IgD-negative memory B cell (primary cell): ENCODE results near the gene MLXIPL. TPM values are rescaled to one million over a fixed set of nuclear protein-coding genes. Genes with fewer than 3 reads are reported as not detected.
"Not testable (repeated sequence)": the region's sequence is repeated elsewhere in the genome, so short reads cannot be mapped to it uniquely, and the experiment has no call there.

Source experiments
- H3K27ac Mint-ChIP-seq, 3 donors: one replicate each; pipeline ENCODE4 v1.8.0; 2020 to 2022; ENCODE audit warnings: mild to moderate bottlenecking in 3 of 3, mixed read lengths in 3 of 3, moderate library complexity in 1 of 3
- H3K27me3 Mint-ChIP-seq: one replicate; pipeline ENCODE4 v1.8.0; 2021; ENCODE audit warnings: mixed read lengths
- H3K36me3 Mint-ChIP-seq: one replicate; pipeline ENCODE4 v1.8.0; 2020; ENCODE audit warnings: mild to moderate bottlenecking, mixed read lengths
- H3K4me1 Mint-ChIP-seq, 3 donors: one replicate each; pipeline ENCODE4 v1.8.0; 2020 to 2022; ENCODE audit warnings: mixed read lengths in 3 of 3, mild to moderate bottlenecking in 1 of 3
- H3K4me3 Mint-ChIP-seq, 4 donors: one replicate each; pipeline ENCODE4 v1.8.0; 2020 to 2022; ENCODE audit warnings: mild to moderate bottlenecking in 4 of 4, mixed read lengths in 4 of 4, moderate library complexity in 3 of 4
- H3K9me3 Mint-ChIP-seq, 3 donors: one replicate each; pipeline ENCODE4 v1.8.0; 2020 to 2021; ENCODE audit warnings: mixed read lengths in 3 of 3, mild to moderate bottlenecking in 1 of 3
- polyA plus RNA-seq: library from polyadenylated mRNA; unstranded; fragments of 300-500 nt; fragmentation: Illumina TruSeq; gene quantifications from one replicate; pipeline ENCODE4 v1.2.3, GENCODE V29; 2021

The MLXIPL gene
- polyA plus RNA-seq, 1 donor from 2014 or later = not detected

DNA sequence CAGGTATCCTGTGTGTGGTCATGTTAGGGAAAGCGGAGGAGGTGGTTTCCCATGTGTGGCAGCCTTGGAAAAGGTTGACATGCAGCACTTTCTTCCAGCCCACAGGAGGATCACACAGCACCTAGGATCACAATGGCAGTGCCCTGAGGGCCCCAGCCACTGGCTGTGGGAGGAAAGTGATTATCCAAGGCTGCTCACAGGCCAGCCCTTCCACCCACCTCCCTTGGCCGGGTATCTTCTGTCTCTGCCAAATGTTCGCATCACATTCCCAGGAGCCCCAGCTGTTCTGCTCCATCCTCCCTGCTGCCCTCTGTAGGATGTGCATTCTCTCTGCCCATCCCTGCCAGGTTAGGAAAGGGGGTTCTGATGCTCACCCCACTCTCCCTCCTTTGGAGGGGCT lies 2.5 kb upstream of the MLXIPL start:
- Mint-ChIP-seq H3K27me3 (peaks cover 28% of the 10 kb centered on the region), H3K9me3 (peaks cover 0 to 2% (median 0%) of the 10 kb centered on the region in 3 donors), H3K36me3 (peaks cover 2% of the 10 kb centered on the region), H3K4me3 (peak overlapping the region in 1 of 4 donors; percentile 49), H3K4me1 (peaks cover 0 to 7% (median 0%) of the 10 kb centered on the region in 3 donors), H3K27ac (no peak overlapping the region)

DNA sequence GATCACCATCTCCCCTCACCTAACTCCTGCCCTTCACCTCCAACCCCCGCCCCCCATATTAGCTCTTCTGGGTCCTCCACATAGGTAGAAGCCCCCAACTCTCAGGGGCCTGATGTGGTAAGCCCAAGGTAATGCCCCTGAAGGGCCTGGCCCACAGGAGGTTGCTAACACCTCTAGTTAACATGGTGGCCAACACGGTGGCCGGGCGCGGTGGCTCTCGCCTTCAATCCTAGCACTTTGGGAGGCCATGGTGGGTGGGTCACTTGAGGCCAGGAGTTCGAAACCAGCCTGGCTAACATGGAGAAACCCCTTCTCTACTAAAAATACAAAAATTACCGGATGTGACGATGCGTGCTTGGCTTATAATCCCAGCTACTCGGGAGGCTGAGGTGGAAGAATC lies 954 bp upstream of the MLXIPL start:
- H3K4me1 Mint-ChIP-seq = peaks cover 0 to 7% (median 0%) of the 10 kb centered on the region in 3 donors
- peaks cover 2% of the 10 kb centered on the region for H3K36me3 Mint-ChIP-seq
- H3K4me3 Mint-ChIP-seq = peak overlapping the region in 1 of 4 donors; percentile 37
- H3K27ac Mint-ChIP-seq = peak overlapping the region in 1 of 3 donors; percentile 35
- peaks cover 28% of the 10 kb centered on the region for H3K27me3 Mint-ChIP-seq
- H3K9me3 Mint-ChIP-seq = peaks cover 0 to 2% (median 0%) of the 10 kb centered on the region in 3 donors

DNA sequence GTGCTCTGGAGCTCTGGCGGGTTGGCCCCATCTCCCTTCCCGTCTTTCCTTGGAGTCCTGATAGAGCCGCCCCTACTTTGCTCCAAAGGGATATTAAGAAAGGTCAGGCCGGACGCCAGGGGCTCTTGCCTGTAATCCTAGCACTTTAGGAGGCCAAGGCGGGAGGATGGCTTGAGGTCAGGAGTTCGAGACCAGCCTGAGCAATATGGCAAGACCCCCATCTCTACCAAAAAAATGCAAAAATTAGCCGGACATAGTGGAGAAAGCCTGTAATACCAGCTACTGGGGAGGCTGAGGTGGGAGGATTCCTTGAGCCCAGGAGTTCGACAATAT lies 313 bp upstream of the MLXIPL start:
- H3K27ac Mint-ChIP-seq = no peak overlapping the region
- H3K9me3 Mint-ChIP-seq = peaks cover 0 to 2% (median 0%) of the 10 kb centered on the region in 3 donors
- peaks cover 2% of the 10 kb centered on the region for H3K36me3 Mint-ChIP-seq
- peaks cover 0 to 7% (median 0%) of the 10 kb centered on the region in 3 donors for H3K4me1 Mint-ChIP-seq
- H3K27me3 Mint-ChIP-seq = peaks cover 32% of the 10 kb centered on the region
- peak overlapping the region in 2 of 4 donors; percentile 17 to 37 for H3K4me3 Mint-ChIP-seq

DNA sequence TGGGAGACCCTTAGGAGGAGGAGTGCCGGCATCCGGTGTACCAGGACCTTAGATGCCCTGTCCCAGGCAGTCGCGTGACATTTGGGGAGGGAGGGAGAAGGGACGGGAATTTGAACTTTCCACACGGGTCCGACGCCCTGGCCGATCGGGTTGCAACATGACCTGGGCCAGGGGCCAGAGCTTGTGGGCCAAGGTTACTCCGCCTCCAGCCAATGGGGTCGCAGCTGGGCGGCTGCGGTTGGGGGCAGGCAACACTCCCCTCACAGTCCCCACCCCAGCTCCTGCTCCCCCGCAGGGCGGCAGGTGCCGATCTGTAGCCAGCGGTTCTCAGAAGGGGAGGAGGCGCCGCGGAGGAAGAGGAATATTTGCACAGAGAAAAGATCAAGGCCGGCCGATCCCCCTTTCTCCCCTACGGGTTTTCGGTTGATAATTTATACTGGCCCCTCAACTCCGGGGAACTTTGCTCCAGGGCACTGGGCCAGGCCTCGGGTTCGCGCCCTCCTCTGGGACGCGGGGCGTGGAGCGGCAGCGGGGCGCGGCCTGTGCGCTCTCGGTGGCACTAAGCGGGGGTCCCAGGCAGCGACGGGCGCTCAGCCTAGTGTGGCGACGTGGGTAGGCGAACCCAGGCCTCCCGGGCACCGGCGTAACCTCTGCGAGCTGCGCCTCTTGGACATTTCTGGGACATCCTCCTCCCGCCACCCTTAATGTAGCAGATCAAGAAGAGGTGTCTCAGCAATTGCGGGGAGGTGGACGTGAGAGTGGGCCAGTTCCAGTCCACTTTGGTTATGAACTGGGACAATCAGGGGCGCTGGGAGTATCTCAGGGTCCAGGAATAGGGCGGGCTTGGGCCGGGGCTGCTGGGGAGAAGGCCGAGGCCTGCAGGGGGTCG lies 1.2 kb downstream of the MLXIPL start:
- Mint-ChIP-seq H3K27me3 (peaks cover 32% of the 10 kb centered on the region), H3K4me3 (peak overlapping the region in 2 of 4 donors; percentile 73 to 75), H3K4me1 (peaks cover 0 to 7% (median 0%) of the 10 kb centered on the region in 3 donors), H3K27ac (peak overlapping the region in 1 of 3 donors; percentile 23), H3K9me3 (peaks cover 0 to 2% (median 0%) of the 10 kb centered on the region in 3 donors), H3K36me3 (peaks cover 2% of the 10 kb centered on the region)

DNA sequence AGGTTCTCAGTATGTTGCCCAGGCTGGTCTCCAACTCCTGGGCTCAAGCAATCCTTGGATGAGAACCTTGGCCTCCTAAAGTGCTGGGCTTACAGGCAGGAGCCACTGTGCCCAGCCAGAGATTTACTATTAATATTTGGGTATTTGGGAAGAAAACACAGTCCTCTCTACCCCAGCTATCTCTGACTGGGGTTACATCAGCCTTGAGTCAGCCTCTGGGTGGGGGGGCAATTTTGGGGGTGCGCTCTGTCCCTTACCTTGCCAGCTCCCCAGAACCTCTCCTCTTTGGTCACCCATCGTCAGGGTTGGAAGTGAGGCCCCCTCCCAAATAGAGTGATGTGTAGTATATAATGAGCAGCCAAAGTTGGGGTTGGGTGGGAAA lies 1.8 kb downstream of the MLXIPL start:
- Mint-ChIP-seq H3K27me3 (peaks cover 29% of the 10 kb centered on the region), H3K27ac (no peak overlapping the region), H3K36me3 (peaks cover 2% of the 10 kb centered on the region), H3K9me3 (peaks cover 0 to 2% (median 0%) of the 10 kb centered on the region in 3 donors), H3K4me1 (peaks cover 0 to 7% (median 0%) of the 10 kb centered on the region in 3 donors), H3K4me3 (no peak overlapping the region)

DNA sequence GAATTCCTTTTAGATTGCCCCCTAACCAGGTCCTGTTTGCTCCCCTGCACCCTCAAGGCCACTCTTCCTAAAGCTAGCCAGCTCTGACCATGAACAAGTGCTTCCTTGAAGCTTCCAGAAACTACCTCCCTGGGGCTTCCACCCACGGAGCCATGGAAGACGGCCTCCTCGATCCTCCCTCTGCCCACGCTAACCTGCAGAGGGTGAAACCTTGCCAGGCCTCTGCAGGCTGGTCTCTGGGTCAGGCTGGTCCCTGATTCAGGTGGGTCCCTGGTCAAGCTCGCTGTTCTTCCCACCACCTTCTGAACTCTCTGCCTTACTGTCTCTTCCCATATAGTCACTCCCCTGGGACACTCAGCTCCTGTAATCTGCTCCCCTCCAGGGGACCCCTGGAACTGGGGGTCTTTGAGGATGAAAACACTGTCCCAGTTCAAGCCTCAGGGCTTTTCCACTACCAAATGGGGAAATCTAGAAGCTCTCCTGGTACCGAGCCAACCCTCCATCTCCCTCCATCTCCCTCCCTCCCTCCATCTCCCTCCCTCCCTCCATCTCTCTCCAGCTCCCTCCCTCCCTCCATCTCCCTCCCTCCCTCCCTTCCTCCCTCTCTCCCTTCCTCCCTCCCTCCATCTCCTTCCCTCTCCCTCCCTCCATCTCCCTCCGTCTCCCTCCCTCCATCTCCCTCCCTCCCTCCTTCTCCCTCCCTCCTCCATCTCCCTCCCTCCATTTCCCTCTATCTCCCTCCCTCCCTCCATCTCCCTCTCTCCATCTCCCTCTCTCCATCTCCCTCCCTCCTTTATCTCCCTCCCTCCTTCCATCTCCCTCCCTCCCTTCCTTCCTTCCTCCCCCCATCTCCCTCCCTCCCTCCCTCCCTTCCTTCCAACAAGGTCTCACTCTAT lies 2.9 kb downstream of the MLXIPL start:
- Mint-ChIP-seq H3K9me3 (peaks cover 0 to 2% (median 0%) of the 10 kb centered on the region in 3 donors), H3K27me3 (peaks cover 29% of the 10 kb centered on the region), H3K4me1 (peaks cover 0 to 7% (median 0%) of the 10 kb centered on the region in 3 donors), H3K27ac (no peak overlapping the region), H3K36me3 (peaks cover 2% of the 10 kb centered on the region), H3K4me3 (no peak overlapping the region)

DNA sequence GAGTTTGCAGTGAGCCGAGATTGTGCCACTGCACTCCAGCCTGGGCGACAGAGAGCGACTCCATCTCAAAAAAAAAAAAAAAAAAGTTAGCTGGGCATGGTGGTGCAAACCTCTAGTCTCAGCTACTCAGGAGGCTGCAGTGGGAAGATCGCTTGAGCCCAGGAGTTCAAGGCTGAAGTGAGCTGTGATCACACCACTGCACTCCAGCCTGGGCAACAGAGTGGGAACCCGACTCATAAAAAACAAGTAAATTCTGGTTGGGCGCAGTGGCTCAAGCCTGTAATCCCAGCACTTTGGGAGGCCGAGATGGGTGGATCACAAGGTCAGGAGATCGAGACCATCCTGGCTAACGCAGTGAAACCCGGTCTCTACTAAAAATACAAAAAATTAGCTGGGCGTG lies 4.9 kb downstream of the MLXIPL start:
- not testable (repeated sequence) for H3K36me3 Mint-ChIP-seq, H3K4me3 Mint-ChIP-seq, H3K4me1 Mint-ChIP-seq, H3K9me3 Mint-ChIP-seq
- H3K27ac Mint-ChIP-seq = peak overlapping the region in 1 of 3 donors; percentile 39
- H3K27me3 Mint-ChIP-seq = peaks cover 26% of the 10 kb centered on the region

DNA sequence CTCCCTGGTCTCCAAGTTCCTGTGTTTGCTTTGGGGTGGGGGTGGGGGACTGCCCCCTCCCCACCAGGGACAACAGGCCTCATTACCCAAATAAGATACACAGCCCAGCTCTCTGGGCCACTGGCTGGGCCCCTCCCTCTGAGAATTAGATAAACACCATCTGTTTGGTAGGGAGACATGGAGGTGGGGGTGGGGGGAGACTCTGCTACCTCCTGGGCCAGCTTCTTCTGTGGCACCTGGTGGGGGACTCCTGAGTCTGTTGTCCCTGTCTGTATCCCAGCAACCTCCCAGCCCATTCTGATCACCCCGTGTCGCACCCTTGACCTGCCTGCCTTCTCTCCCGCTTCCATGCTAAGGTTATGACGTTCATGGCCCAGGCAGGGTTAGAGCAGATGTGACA lies 5.8 kb downstream of the MLXIPL start:
- H3K36me3 Mint-ChIP-seq = no peaks in the 10 kb centered on the region
- H3K4me1 Mint-ChIP-seq = peaks cover 0 to 4% (median 0%) of the 10 kb centered on the region in 3 donors
- H3K9me3 Mint-ChIP-seq = no peaks in the 10 kb centered on the region
- no peak overlapping the region for H3K27ac Mint-ChIP-seq
- H3K4me3 Mint-ChIP-seq = no peak overlapping the region
- peaks cover 29% of the 10 kb centered on the region for H3K27me3 Mint-ChIP-seq

DNA sequence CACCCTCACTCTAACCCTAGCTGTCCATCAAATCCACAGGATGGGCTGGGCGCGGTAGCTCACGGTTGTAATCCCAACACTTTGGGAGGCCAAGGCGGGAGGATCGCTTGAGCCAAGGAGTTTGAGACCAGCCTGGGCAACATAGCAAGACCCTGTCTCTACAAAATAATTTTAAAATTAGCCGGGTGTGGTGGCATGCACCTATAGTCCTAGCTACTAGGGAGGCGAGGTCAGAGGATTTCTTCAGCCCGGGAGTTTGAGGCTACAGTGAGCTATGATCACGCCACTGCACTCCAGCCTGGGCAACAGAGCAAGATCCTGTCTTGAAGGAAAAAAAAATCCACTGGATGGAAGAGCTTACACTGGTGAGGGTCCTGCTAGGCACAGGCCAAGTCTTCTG lies 6.8 kb downstream of the MLXIPL start:
- H3K4me3 Mint-ChIP-seq, H3K27ac Mint-ChIP-seq, H3K36me3 Mint-ChIP-seq, H3K9me3 Mint-ChIP-seq, H3K4me1 Mint-ChIP-seq: not testable (repeated sequence)
- peaks cover 29% of the 10 kb centered on the region for H3K27me3 Mint-ChIP-seq

DNA sequence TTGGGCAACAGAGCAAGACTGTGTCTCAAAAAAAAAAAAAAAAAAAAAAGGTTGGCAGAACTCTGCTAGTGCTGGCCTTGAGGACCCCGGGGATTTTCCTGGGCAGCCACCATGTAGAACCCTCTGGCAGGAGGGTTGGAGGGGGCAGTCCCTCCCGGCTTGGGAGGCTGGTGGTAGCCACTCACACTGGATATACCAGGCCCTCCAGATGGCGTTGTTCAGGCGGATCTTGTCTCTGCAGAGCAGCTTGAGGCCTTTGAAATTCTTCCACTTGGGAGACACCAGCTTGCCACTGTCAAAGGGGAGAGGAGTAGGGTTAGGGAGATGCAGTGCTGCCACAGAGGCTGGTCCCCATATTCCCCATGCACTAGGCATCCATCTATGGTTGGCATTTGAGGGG lies 8.4 kb downstream of the MLXIPL start:
- no peak overlapping the region for H3K27ac Mint-ChIP-seq
- no peaks in the 10 kb centered on the region for H3K9me3 Mint-ChIP-seq
- no peaks in the 10 kb centered on the region for H3K36me3 Mint-ChIP-seq
- H3K4me1 Mint-ChIP-seq = no peaks in the 10 kb centered on the region
- no peak overlapping the region for H3K4me3 Mint-ChIP-seq
- H3K27me3 Mint-ChIP-seq = peaks cover 31% of the 10 kb centered on the region

DNA sequence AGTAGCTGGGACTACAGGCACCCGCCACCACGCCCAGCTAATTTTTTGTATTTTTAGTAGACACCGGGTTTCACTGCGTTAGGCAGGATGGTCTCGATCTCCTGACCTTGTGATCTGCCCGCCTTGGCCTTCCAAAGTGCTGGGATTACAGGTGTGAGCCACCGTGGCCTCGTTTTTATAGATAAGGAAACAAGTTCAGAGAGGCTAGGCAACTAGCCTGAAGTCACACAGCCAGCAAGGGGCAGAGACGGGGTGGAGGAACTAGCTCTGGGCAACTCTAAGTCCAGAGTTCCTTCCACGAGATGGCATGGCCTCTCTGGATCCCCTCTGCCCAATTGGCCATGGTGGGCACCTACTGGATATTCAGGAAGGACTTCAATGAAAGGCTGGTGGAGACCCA lies 9.4 kb downstream of the MLXIPL start:
- not testable (repeated sequence) for H3K4me1 Mint-ChIP-seq, H3K36me3 Mint-ChIP-seq, H3K4me3 Mint-ChIP-seq, H3K9me3 Mint-ChIP-seq, H3K27ac Mint-ChIP-seq
- H3K27me3 Mint-ChIP-seq = peaks cover 34% of the 10 kb centered on the region

DNA sequence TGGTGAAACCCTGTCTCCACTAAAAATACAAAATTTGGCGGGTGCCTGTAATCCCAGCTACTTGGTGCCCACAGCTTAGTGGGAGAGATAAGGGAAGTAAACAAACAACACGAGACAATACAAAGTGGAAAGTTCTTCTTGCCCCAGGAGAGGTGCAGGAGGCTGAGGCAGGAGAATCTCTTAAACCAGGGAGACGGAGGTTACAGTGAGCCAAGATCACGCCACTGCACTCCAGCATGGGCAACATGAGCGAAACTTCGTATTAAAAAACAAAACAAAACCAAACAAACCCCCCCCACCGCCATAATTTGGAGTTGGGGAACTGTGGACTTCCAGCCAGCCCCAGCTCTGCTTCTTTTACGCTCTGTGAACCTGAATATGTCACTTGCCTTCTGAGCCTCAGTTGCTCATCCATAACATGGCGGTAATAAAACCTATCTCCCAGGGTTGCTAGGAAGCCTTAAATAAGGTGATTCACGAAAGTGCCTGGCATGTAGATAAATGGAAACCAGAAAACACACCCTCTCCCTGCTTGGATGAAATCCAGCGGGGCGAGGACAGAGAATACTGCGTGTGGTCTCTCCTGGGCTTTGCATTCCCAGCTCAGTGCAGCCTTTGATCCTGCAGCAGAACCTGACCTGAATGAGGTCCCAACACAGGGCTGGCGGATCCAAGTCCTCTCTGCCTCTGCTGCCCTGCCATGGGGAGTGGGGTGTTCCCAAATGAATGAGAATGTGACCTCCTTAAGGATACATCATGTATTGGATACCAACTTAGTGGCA lies 10.2 kb downstream of the MLXIPL start:
- Mint-ChIP-seq H3K36me3 (no peaks in the 10 kb centered on the region), H3K4me3 (no peak overlapping the region)

DNA sequence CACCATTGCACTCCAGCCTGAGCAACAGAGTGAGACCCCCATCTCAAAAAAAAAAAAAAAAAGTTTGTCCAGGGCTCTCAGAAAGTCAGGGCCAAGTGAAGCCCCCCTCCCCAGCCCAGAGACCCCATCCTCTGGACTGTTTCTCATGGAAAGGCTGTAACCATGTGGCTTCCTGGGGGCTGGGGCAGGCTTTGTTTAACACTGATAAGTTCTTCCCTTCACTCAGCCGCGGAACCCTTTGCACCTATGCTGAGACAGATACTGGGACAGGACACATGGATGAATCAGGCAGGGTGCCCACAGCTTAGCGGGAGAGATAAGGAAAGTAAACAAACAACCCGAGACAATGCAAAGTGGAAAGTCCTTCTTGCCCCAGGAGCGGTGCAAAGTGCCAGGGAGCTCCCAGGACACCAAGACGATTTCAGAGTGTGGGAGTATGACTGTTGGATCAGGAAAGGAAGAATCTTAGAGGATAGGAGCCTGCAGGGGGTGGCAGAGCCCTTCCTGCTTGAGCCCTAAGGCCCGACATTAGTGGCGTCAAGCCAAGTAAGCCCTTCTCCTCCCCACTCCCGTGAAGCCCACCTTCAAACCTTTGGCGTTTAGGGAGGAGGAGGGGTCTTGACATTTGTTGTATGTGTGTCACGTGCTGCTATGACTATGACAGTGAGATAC lies 11.6 kb downstream of the MLXIPL start:
- Mint-ChIP-seq H3K36me3 (no peaks in the 10 kb centered on the region), H3K27me3 (peaks cover 27% of the 10 kb centered on the region), H3K4me1 (peaks cover 0 to 2% (median 0%) of the 10 kb centered on the region in 3 donors), H3K4me3 (no peak overlapping the region), H3K27ac (no peak overlapping the region), H3K9me3 (no peaks in the 10 kb centered on the region)

More for the DNA sequence above, 10.2 kb downstream of the MLXIPL start:
- no peak overlapping the region for H3K27ac Mint-ChIP-seq
- H3K9me3 Mint-ChIP-seq = no peaks in the 10 kb centered on the region
- H3K27me3 Mint-ChIP-seq = peaks cover 33% of the 10 kb centered on the region
- H3K4me1 Mint-ChIP-seq = no peaks in the 10 kb centered on the region

DNA sequence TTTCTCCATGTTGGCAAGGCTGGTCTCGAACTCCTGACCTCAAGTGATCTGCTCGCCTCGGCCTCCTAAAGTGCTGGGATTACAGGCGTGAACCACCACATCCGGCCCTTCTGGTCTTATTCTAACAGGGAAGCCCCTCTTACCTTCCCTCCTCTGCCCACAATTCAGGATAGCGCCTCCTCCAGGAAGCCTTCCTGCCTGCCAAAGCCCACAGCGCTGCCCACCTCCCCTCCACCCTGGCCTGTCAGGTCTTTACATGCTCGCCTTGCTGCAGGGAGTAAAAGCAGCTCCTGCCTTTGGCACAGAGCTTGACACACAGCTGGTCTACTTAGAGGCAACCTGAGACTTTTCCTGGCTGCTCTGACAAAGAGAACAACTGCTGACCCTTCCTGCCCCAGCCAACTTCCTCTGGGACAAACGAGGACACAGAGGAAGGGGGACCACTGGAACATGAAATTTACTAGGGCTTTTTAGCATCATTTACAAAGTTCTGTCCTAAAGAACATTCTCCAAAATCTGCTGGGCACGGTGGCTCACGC lies 13.2 kb downstream of the MLXIPL start:
- H3K27me3 Mint-ChIP-seq = peaks cover 31% of the 10 kb centered on the region
- H3K36me3 Mint-ChIP-seq = no peaks in the 10 kb centered on the region
- peaks cover 0 to 2% (median 0%) of the 10 kb centered on the region in 3 donors for H3K4me1 Mint-ChIP-seq
- no peaks in the 10 kb centered on the region for H3K9me3 Mint-ChIP-seq
- H3K27ac Mint-ChIP-seq = peak overlapping the region in 1 of 3 donors; percentile 16
- no peak overlapping the region for H3K4me3 Mint-ChIP-seq
